Activated CD8-positive, alpha-beta T cell treated with anti-CD3 and anti-CD28 coated beads for 36 hours (primary cell): ENCODE measurements around the gene FUOM. TPM values are rescaled to one million over a fixed set of nuclear protein-coding genes. Genes with fewer than 3 reads are reported as not detected.
A peak's percentile ranks its signal among the peaks of the same experiment; 100 is the strongest.

Source experiments
- ATAC-seq: fragments of 200-7000 bp; cut with Tn5 transposase; one replicate; pipeline ENCODE4 v1.10.0; 2021; ENCODE audit warnings: mild to moderate bottlenecking, moderate library complexity
- CTCF ChIA-PET: fragments of 350-600 bp; sonication (Branson Sonifier 250); formaldehyde crosslinking; loops from one replicate; lab custom pipeline; 2021; ENCODE audit warnings: antibody characterized with exemption; lab: Charles Lee
- POLR2A ChIA-PET: fragments of 350-600 bp; sonication (Branson Sonifier 250); formaldehyde crosslinking; loops from one replicate; lab custom pipeline; 2021; ENCODE audit warnings: antibody characterized with exemption; lab: Charles Lee
- DNase-seq: peaks from one replicate; pipeline ENCODE4 v3.0.0-alpha.2; 2020
- H3K27ac Mint-ChIP-seq: one replicate; pipeline ENCODE4 v1.8.0; 2021; ENCODE audit warnings: mild to moderate bottlenecking, mixed read lengths
- H3K27me3 Mint-ChIP-seq: one replicate; pipeline ENCODE4 v1.8.0; 2021; ENCODE audit warnings: mixed read lengths
- H3K36me3 Mint-ChIP-seq: one replicate; pipeline ENCODE4 v1.8.0; 2021; ENCODE audit warnings: low read depth, mixed read lengths
- H3K4me1 Mint-ChIP-seq: one replicate; pipeline ENCODE4 v1.8.0; 2021; ENCODE audit warnings: low read depth, mixed read lengths
- H3K4me3 Mint-ChIP-seq: one replicate; pipeline ENCODE4 v1.8.0; 2021; ENCODE audit warnings: mild to moderate bottlenecking, moderate library complexity, mixed read lengths
- H3K9me3 Mint-ChIP-seq: one replicate; pipeline ENCODE4 v1.8.0; 2021; ENCODE audit warnings: mixed read lengths
- CTCF ChIP-seq: fragments of 200-600 bp; IDR thresholded peaks from one replicate; pipeline ENCODE4 v1.8.0; 2022; ENCODE audit warnings: antibody characterized with exemption, mild to moderate bottlenecking
- intact Hi-C: fragments of 100-400 bp; cut with micrococcal nuclease; formaldehyde crosslinking; loops from one replicate; pipeline ENCODE4 v1.10.0; 2022
- total RNA-seq, 2 experiments: library from RNA; stranded (reverse); gene quantifications; one replicate each; pipeline ENCODE4 v1.2.3, GENCODE V29; 2021

Gene FUOM
- 10 to 100 TPM; 32.2 to 33.7 TPM for total RNA-seq

- intact Hi-C loops, result no loop called here
- DNase-seq (peak; percentile 84), ATAC-seq (peak; percentile 91)
- Mint-ChIP-seq H3K27me3 (no peaks in the 10 kb centered on the region), H3K27ac (peak within 1 kb of the TSS; percentile 82), H3K9me3 (no peaks in the 10 kb centered on the region), H3K36me3 (peaks cover 10% of the 10 kb centered on the region), H3K4me3 (peak within 1 kb of the TSS; percentile 82), H3K4me1 (peaks cover 14% of the 10 kb centered on the region)
- no peak for TF ChIP-seq CTCF
- CTCF ChIA-PET, result interaction anchor here (1.0 to 2.6 kb wide), 3 partner anchors 22 to 33 kb away, joined by 3 to 11 read pairs (median 3); no protein-coding TSS in a partner anchor
- POLR2A ChIA-PET, result interaction anchor here (0.7 to 3.7 kb wide), 7 partner anchors 10 to 910 kb away, joined by 3 to 20 read pairs (median 5); partner anchors contain the start of gene PRAP1
Observed at GRCh38 chr10:133357285-133358161, at the start of gene FUOM. Gene FUOM, minus strand, starts transcription at chr10:133358019. Its CDS starts 12 bp downstream, at chr10:133358007.

DNA sequence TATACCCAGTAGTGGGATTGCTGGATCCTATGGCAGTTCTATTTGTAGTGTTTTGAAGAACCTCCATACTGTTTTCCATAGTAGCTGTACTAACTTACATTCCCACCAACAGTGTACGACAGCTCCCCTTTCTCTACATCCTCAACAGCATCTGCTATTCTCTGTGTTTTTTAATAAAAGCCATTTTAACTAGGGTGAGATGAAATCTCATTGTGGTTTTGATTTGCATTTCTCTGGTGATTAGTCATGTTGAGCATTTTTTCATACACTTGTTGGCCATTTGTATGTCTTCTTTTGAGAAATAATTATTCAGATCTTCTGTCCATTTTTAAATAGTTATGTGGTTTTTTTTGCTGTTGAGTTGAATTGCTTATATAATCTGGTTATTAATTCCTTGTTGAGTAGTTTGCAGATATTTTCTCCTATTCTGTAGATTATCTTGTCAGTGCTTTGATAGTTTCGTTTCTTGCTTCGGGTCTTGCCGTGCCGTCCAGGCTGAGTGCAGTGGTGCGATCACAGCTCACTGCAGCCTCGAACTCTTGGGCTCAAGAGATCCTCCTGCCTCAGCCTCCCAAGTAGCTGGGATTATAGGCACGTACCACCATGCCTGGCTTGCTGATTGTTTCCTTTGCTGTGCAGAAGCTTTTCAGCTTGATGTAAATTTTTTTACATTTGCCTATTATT lies 48.2 kb upstream of the FUOM start:
- no peak for TF ChIP-seq CTCF
- Mint-ChIP-seq H3K36me3 (peaks cover 78% of the 10 kb centered on the region), H3K27me3 (no peaks in the 10 kb centered on the region), H3K4me3 (no peak overlapping the region), H3K27ac (peak overlapping the region; percentile 23), H3K4me1 (peaks cover 54% of the 10 kb centered on the region), H3K9me3 (peaks cover 9% of the 10 kb centered on the region)
- intact Hi-C loops, result no loop called here
- ChIA-PET CTCF (interaction anchor here (0.8 kb wide), 1 partner anchor 33 kb away, joined by 3 read pairs; no protein-coding TSS in a partner anchor), POLR2A (no interaction called here)
- peak; percentile 51 for ATAC-seq
- no peak for DNase-seq

- H3K4me3 Mint-ChIP-seq, result no peak overlapping the region
Observed at GRCh38 chr10:133405272-133405671, 47.5 kb upstream of the FUOM start.

DNA sequence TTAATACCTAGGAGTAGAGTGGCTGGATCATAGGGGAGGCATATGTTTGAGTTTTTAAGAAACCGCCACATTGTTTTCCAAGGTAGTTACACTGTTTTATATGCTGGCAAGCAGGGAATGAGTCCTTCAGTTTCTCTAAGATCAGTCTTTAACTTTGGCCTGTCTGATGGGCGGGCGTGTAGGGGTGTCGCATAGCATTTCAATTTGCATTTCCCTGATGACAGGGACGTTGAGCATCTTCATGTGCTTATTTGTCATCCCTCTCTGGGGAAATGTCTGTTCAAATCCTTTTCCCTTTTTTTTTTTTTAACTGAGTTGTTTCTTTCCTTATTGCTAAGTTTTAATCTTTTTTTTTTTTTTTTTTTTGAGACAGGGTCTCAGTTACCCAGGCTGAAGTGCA lies 46.0 kb upstream of the FUOM start:
- intact Hi-C loops, result no loop called here
- CTCF ChIA-PET, result interaction anchor here (1.7 kb wide), 1 partner anchor 74 kb away, joined by 5 read pairs; no protein-coding TSS in a partner anchor
- ATAC-seq, result no peak
- POLR2A ChIA-PET, result no interaction called here
- no peak for TF ChIP-seq CTCF
- H3K27me3 Mint-ChIP-seq, result no peaks in the 10 kb centered on the region
- H3K9me3 Mint-ChIP-seq, result peaks cover 4% of the 10 kb centered on the region
- DNase-seq, result no peak
- no peak overlapping the region for H3K27ac Mint-ChIP-seq
- peaks cover 61% of the 10 kb centered on the region for H3K4me1 Mint-ChIP-seq
- no peak overlapping the region for H3K4me3 Mint-ChIP-seq
- H3K36me3 Mint-ChIP-seq, result peaks cover 71% of the 10 kb centered on the region

More at GRCh38 chr10:133405272-133405671, 47.5 kb upstream of the FUOM start:
- DNase-seq (no peak), ATAC-seq (no peak)
- intact Hi-C loops, result no loop called here
- TF ChIP-seq CTCF, result no peak
- POLR2A ChIA-PET, result no interaction called here
- no peak overlapping the region for H3K27ac Mint-ChIP-seq
- H3K4me1 Mint-ChIP-seq, result peaks cover 61% of the 10 kb centered on the region
- peaks cover 6% of the 10 kb centered on the region for H3K9me3 Mint-ChIP-seq
- CTCF ChIA-PET, result interaction anchor here (0.8 kb wide), 1 partner anchor 34 kb away, joined by 3 read pairs; no protein-coding TSS in a partner anchor
- no peaks in the 10 kb centered on the region for H3K27me3 Mint-ChIP-seq
- H3K36me3 Mint-ChIP-seq, result peaks cover 75% of the 10 kb centered on the region
